CMK (cell line): Measurements from ENCODE around the gene UTF1.
"Not testable (repeated sequence)": the region's sequence is repeated elsewhere in the genome, so short reads cannot be mapped to it uniquely, and the experiment has no call there.

Source experiments
- DNase-seq: peaks from one replicate; pipeline ENCODE4 v3.0.0-alpha.2; 2010; ENCODE audit warnings: low read depth

Gene UTF1

GRCh38 chr10:133209641-133210040 lies 20.4 kb upstream of the UTF1 start:
- no peak for DNase-seq

GRCh38 chr10:133210398-133211140 lies 19.4 kb upstream of the UTF1 start:
- DNase-seq: no peak

- no peak for DNase-seq
These were observed 18.7 kb upstream of the UTF1 start for GRCh38 chr10:133211141-133211830.

- no peak for DNase-seq
These were observed 17.8 kb upstream of the UTF1 start for GRCh38 chr10:133211959-133212852.

- DNase-seq: no peak
These were observed 17.0 kb upstream of the UTF1 start for GRCh38 chr10:133212853-133213494.

GRCh38 chr10:133213641-133214467 lies 16.2 kb upstream of the UTF1 start:
- DNase-seq: no peak

GRCh38 chr10:133214468-133215410 lies 15.3 kb upstream of the UTF1 start:
- no peak for DNase-seq

- DNase-seq: no peak
These were observed 14.4 kb upstream of the UTF1 start for GRCh38 chr10:133215586-133215985.

GRCh38 chr10:133216776-133217175 lies 13.2 kb upstream of the UTF1 start:
- DNase-seq: no peak

GRCh38 chr10:133217800-133218589 lies 12.0 kb upstream of the UTF1 start:
- no peak for DNase-seq

- DNase-seq: no peak
These were observed 11.1 kb upstream of the UTF1 start for GRCh38 chr10:133218891-133219290.

- DNase-seq: no peak
These were observed 10.2 kb upstream of the UTF1 start for GRCh38 chr10:133219782-133220181.

GRCh38 chr10:133221331-133221730 lies 8.7 kb upstream of the UTF1 start:
- DNase-seq: no peak

GRCh38 chr10:133221756-133222155 lies 8.3 kb upstream of the UTF1 start:
- not testable (repeated sequence) for DNase-seq

GRCh38 chr10:133224076-133224475 lies 5.9 kb upstream of the UTF1 start:
- no peak for DNase-seq

- no peak for DNase-seq
These were observed 5.2 kb upstream of the UTF1 start for GRCh38 chr10:133224756-133225372.

GRCh38 chr10:133225707-133226191 lies 4.3 kb upstream of the UTF1 start:
- DNase-seq: no peak

- DNase-seq: no peak
These were observed 3.7 kb upstream of the UTF1 start for GRCh38 chr10:133226251-133226808.
